ENCODE measurements around the gene NLE1. TPM values are rescaled to one million over a fixed set of nuclear protein-coding genes. Genes with fewer than 3 reads are reported as not detected.

Gene NLE1
- polyA plus RNA-seq, 1 of the 3 experiments (the other 2 are of a cell fraction) = 22.1 TPM

GRCh38 chr17:35187481-35187880 lies 45.4 kb upstream of the NLE1 start (continued):
- TF ChIP-seq TAF1 (IDR thresholded peaks at IDR 0.05; ENCODE audit: borderline replicate concordance, low read depth, low read length) (no peak), SIN3A (IDR thresholded peaks at IDR 0.05; ENCODE audit: borderline replicate concordance, low read depth, low read length) (no peak)

GRCh38 chr17:35185849-35186248 lies 43.7 kb upstream of the NLE1 start:
- Histone ChIP-seq H3K27ac (ENCODE audit: low read depth in 2 of 2, low read length in 1 of 2) (no peak overlapping the region), H3F3A (replicated peaks; ENCODE audit: insufficient read depth) (no peaks in the 10 kb centered on the region), H3K4me2 (no peak overlapping the region), H3K9me2 (no peaks in the 10 kb centered on the region), H3K4me1 (ENCODE audit: control insufficient read depth in 1 of 2, insufficient read depth in 2 of 2, low read depth in 1 of 2, low read length in 1 of 2) (no peaks in the 10 kb centered on the region), H3K4me3 (ENCODE audit: low read depth in 2 of 2, low read length in 1 of 2) (no peak overlapping the region), H3K27me3 (ENCODE audit: insufficient read depth) (peaks cover 8% of the 10 kb centered on the region; the same call in 1 of the 2 replicates), H4K20me1 (ENCODE audit: insufficient read depth) (no peaks in the 10 kb centered on the region), H3K9me3 (no peaks in the 10 kb centered on the region), H3K79me2 (ENCODE audit: insufficient read depth) (no peaks in the 10 kb centered on the region), H3K9ac (no peak overlapping the region), H3K36me3 (replicated peaks in 1 of 2; ENCODE audit: control insufficient read depth in 1 of 2, insufficient read depth in 2 of 2, low read length in 1 of 2) (no peaks in the 10 kb centered on the region), H2AFZ (ENCODE audit: low read depth) (no peak overlapping the region)
- CTCF ChIA-PET = interaction anchor here (0.7 kb wide), 1 partner anchor 954 kb away, joined by 3 read pairs; no protein-coding TSS in a partner anchor
- TF ChIP-seq MEF2A (IDR thresholded peaks at IDR 0.05; ENCODE audit: borderline replicate concordance, low read depth) = no peak
- no peak for TF ChIP-seq ELF1 (IDR thresholded peaks at IDR 0.05)
- POLR2A ChIA-PET = no interaction called here
- WGBS (ENCODE audit: low lambda C conversion rate) = 6% methylated on average over 1 of the region's 1 CpG
- no peak for DNase-seq

- H3K27me3 ChIP-seq (ENCODE audit: insufficient read depth) = peaks cover 8% of the 10 kb centered on the region; the same call in 1 of the 2 replicates
- no peaks in the 10 kb centered on the region for H3K9me2 ChIP-seq
- H3K9ac ChIP-seq = no peak overlapping the region
- no peaks in the 10 kb centered on the region for H3K36me3 ChIP-seq (replicated peaks in 1 of 2; ENCODE audit: control insufficient read depth in 1 of 2, insufficient read depth in 2 of 2, low read length in 1 of 2)
- no peaks in the 10 kb centered on the region for H4K20me1 ChIP-seq (ENCODE audit: insufficient read depth)
- WGBS (ENCODE audit: low lambda C conversion rate) = 3% methylated on average over 3 of the region's 3 CpGs
- ChIA-PET CTCF (no interaction called here), POLR2A (no interaction called here)
- no peaks in the 10 kb centered on the region for H3K79me2 ChIP-seq (ENCODE audit: insufficient read depth)
- no peak for TF ChIP-seq ELF1 (IDR thresholded peaks at IDR 0.05)
- no peak for TF ChIP-seq CTCF (IDR thresholded peaks at IDR 0.05)
- no peak for TF ChIP-seq ZBTB33 (IDR thresholded peaks at IDR 0.05; ENCODE audit: borderline replicate concordance, low read depth)
- TF ChIP-seq EP300 (IDR thresholded peaks at IDR 0.05; ENCODE audit: borderline replicate concordance in 1 of 2, low read depth in 1 of 2, low read length in 1 of 2) = no peak
- no peak for TF ChIP-seq RCOR1 (IDR thresholded peaks at IDR 0.05; ENCODE audit: low read length)
- no peak for TF ChIP-seq FOSL2 (IDR thresholded peaks at IDR 0.05; ENCODE audit: borderline replicate concordance, low read depth)
- TF ChIP-seq MEF2A (IDR thresholded peaks at IDR 0.05; ENCODE audit: borderline replicate concordance, low read depth) = no peak
- TF ChIP-seq CHD2 (IDR thresholded peaks at IDR 0.05; ENCODE audit: low read length, partially characterized antibody) = no peak
- no peak for TF ChIP-seq RFX5 (IDR thresholded peaks at IDR 0.05; ENCODE audit: low read length)
- TF ChIP-seq YY1 (IDR thresholded peaks at IDR 0.05; ENCODE audit: low read depth) = no peak
- no peak for TF ChIP-seq JUND (IDR thresholded peaks at IDR 0.05)
- TF ChIP-seq USF1 (IDR thresholded peaks at IDR 0.05; ENCODE audit: borderline replicate concordance, low read depth) = no peak
- TF ChIP-seq POLR2AphosphoS5 (IDR thresholded peaks at IDR 0.05; ENCODE audit: low read depth, low read length) = no peak
- H3K27ac ChIP-seq (ENCODE audit: low read depth in 2 of 2, low read length in 1 of 2) = no peak overlapping the region
- H3K4me1 ChIP-seq (ENCODE audit: control insufficient read depth in 1 of 2, insufficient read depth in 2 of 2, low read depth in 1 of 2, low read length in 1 of 2) = no peaks in the 10 kb centered on the region
- H3K4me2 ChIP-seq = no peak overlapping the region
- H2AFZ ChIP-seq (ENCODE audit: low read depth) = no peak overlapping the region
- no peak overlapping the region for H3K4me3 ChIP-seq (ENCODE audit: low read depth in 2 of 2, low read length in 1 of 2)
- no peaks in the 10 kb centered on the region for H3K9me3 ChIP-seq
- no peaks in the 10 kb centered on the region for H3F3A ChIP-seq (replicated peaks; ENCODE audit: insufficient read depth)
- DNase-seq = no peak
These were observed 42.2 kb upstream of the NLE1 start for GRCh38 chr17:35184274-35184673.

All from SK-N-SH (cell line).